Tibial nerve (tissue), 3 donors: ENCODE data around the gene EBF3.

Experiments used
- CTCF ChIP-seq, 5 experiments: fragments of 200-600 bp in 3 of 5; fragments of 450-650 bp in 2 of 5; sonication (generic) in 3 of 5; IDR thresholded peaks; one replicate each; pipeline ENCODE4 v1.5.1; 2016 to 2019; ENCODE audit warnings: antibody characterized with exemption in 5 of 5, mild to moderate bottlenecking in 3 of 5, moderate library complexity in 2 of 5
- POLR2A ChIP-seq, 2 donors: fragments of 450-650 bp; IDR thresholded peaks; one replicate each; pipeline ENCODE4 v1.6.1; 2017; ENCODE audit warnings: antibody characterized with exemption in 2 of 2, mild to moderate bottlenecking in 2 of 2, moderate library complexity in 2 of 2

DNA sequence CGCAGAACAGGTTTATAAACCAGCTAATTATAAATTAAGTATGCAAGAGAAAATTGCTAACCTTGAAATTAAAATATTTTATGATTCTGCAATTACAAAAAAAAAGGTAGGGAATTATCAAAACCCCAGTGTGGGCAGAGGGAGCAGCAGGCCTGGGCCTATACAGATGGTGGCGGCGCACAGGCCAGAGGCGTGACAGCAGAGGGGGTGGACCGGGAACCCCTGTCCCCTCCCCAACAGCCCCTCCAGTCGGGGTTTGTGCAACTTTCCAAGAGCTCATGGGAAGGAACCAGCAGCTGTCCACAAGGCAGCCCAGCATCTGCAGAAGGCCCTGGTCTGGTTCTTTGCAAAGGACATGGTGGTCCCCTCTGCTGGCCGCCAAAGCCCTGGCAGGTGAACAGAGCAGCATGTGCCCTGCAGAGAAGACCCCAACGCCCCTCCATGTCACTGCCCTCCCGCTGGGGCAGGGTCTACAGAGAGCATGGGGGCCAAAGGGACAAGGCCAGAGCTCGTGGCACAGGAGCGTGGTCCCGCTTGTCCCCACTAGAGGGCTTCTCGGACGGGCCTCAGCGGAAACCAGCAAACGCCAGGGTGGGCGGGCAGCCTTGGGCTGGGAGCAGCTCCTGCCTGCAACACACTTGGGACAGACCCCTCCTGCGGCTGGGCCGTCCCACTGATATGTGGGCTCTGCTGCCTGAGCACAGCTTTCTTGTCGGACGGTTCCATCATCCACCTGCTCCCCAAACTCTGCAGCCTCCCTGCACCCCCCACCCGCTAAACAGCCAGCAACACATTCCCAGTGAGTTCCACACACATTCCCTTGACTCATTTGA, 75.1 kb downstream of the EBF3 start:
- TF ChIP-seq CTCF (IDR thresholded peaks at IDR 0.05) (peak; percentile 45 to 68 (median 65)), POLR2A (IDR thresholded peaks at IDR 0.05) (no peak)
